Prostate gland (tissue), 2 donors: ENCODE results near the gene C1QTNF6. TPM values are rescaled to one million over a fixed set of nuclear protein-coding genes. Genes with fewer than 3 reads are reported as not detected.

Source experiments
- DNase-seq: peaks from one replicate; pipeline ENCODE4 v3.0.0-alpha.2; 2019; ENCODE audit warnings: low spot score
- H3K27ac ChIP-seq, 2 donors: fragments of 200-600 bp; sonication (generic); 2 replicates each; pipeline ENCODE4 v1.5.1; 2017 to 2019
- H3K27me3 ChIP-seq: fragments of 200-600 bp; sonication (generic); replicated peaks from 2 replicates; pipeline ENCODE4 v1.5.1; 2019; ENCODE audit not compliant: insufficient read depth
- H3K36me3 ChIP-seq, 2 donors: fragments of 200-600 bp; sonication (generic); 1 replicate in 1 of 2; 2 replicates in 1 of 2; pipeline versions ENCODE4 v1.5.1 to v1.8.1; 2017 to 2019
- H3K4me1 ChIP-seq: fragments of 200-600 bp; sonication (generic); replicated peaks from 2 replicates; pipeline ENCODE4 v1.5.1; 2019
- H3K4me3 ChIP-seq, 2 donors: fragments of 200-600 bp; sonication (generic); 2 replicates each; pipeline ENCODE4 v1.5.1; 2017 to 2019
- H3K9me3 ChIP-seq: fragments of 200-600 bp; sonication (generic); 2 replicates; pipeline ENCODE4 v1.5.1; 2017
- CTCF ChIP-seq, 4 experiments: fragments of 200-600 bp in 2 of 4; fragments of 450-650 bp in 2 of 4; sonication (generic) in 2 of 4; IDR thresholded peaks; 1 replicate in 3 of 4; 2 replicates in 1 of 4; pipeline ENCODE4 v1.5.1; 2016 to 2019; ENCODE audit warnings: antibody characterized with exemption in 4 of 4, mild to moderate bottlenecking in 2 of 4, moderate library complexity in 2 of 4
- POLR2A ChIP-seq: fragments of 450-650 bp; IDR thresholded peaks from one replicate; pipeline ENCODE4 v1.6.1; 2016; ENCODE audit warnings: antibody characterized with exemption, mild to moderate bottlenecking
- POLR2AphosphoS5 ChIP-seq: sonication (generic); formaldehyde crosslinking; IDR thresholded peaks from one replicate; pipeline ENCODE4 v1.6.1; 2017; ENCODE audit warnings: antibody characterized with exemption
- WGBS: methylation state at CpG from one replicate; pipeline ENCODE4 v1.1.5; 2018; 5-methylcytosine and 5-hydroxymethylcytosine counted together
- intact Hi-C: fragments of 100-400 bp; cut with DNase I; formaldehyde crosslinking; loops from one replicate; pipeline ENCODE4 v1.14.2; 2022
- total RNA-seq, 2 donors: library from RNA; depleted of rRNA; stranded (reverse); fragments of >200 nt; gene quantifications; one replicate each; pipeline ENCODE4 v1.1.0, GENCODE V29; 2016

Gene C1QTNF6
- total RNA-seq, 2 donors from 2014 or later = 2.1 to 9.3 TPM

- TF ChIP-seq POLR2A (no peak), CTCF (IDR thresholded peaks at IDR 0.05) (no peak), POLR2AphosphoS5 (no peak)
- no peak for DNase-seq
- intact Hi-C loops = loop anchor here (10.0 kb wide), 1 partner anchor 134 kb away; no protein-coding TSS in a partner anchor
These were observed 20.5 kb upstream of the C1QTNF6 start for GRCh38 chr22:37208401-37209139.

GRCh38 chr22:37207981-37208380 lies 19.9 kb upstream of the C1QTNF6 start:
- no peak for DNase-seq
- H3K36me3 ChIP-seq = no peaks in the 10 kb centered on the region
- intact Hi-C loops = loop anchor here (10.0 kb wide), 1 partner anchor 133 kb away; no protein-coding TSS in a partner anchor

More at GRCh38 chr22:37208401-37209139, 20.5 kb upstream of the C1QTNF6 start:
- Histone ChIP-seq H3K9me3 (no peaks in the 10 kb centered on the region), H3K27me3 (no peaks in the 10 kb centered on the region), H3K4me1 (no peaks in the 10 kb centered on the region), H3K27ac (no peak overlapping the region), H3K4me3 (no peak overlapping the region), H3K36me3 (no peaks in the 10 kb centered on the region)
- 87% methylated on average over 7 of the region's 7 CpGs for WGBS

GRCh38 chr22:37206841-37207821 lies 19.1 kb upstream of the C1QTNF6 start:
- H3K9me3 ChIP-seq = no peaks in the 10 kb centered on the region
- no peak overlapping the region for H3K4me3 ChIP-seq
- no peak overlapping the region for H3K27ac ChIP-seq
- TF ChIP-seq POLR2AphosphoS5 (no peak), CTCF (IDR thresholded peaks at IDR 0.05) (no peak), POLR2A (no peak)
- H3K27me3 ChIP-seq = no peaks in the 10 kb centered on the region
- H3K4me1 ChIP-seq = no peaks in the 10 kb centered on the region
- 95% methylated on average over 71 of the region's 71 CpGs for WGBS
- H3K36me3 ChIP-seq = no peaks in the 10 kb centered on the region
- no peak for DNase-seq
- intact Hi-C loops = loop anchor here (10.0 kb wide), 1 partner anchor 132 kb away; no protein-coding TSS in a partner anchor

More at GRCh38 chr22:37207981-37208380, 19.9 kb upstream of the C1QTNF6 start:
- no peak overlapping the region for H3K27ac ChIP-seq
- H3K4me3 ChIP-seq = no peak overlapping the region
- no peak for TF ChIP-seq POLR2AphosphoS5
- no peak for TF ChIP-seq POLR2A
- TF ChIP-seq CTCF (IDR thresholded peaks at IDR 0.05) = no peak
- no peaks in the 10 kb centered on the region for H3K4me1 ChIP-seq
- WGBS = 90% methylated on average over 7 of the region's 7 CpGs
- no peaks in the 10 kb centered on the region for H3K9me3 ChIP-seq
- H3K27me3 ChIP-seq = no peaks in the 10 kb centered on the region

- H3K36me3 ChIP-seq = no peaks in the 10 kb centered on the region
- H3K27ac ChIP-seq = no peak overlapping the region
- TF ChIP-seq CTCF (IDR thresholded peaks at IDR 0.05) = no peak
- no peak for TF ChIP-seq POLR2AphosphoS5
- no peak for TF ChIP-seq POLR2A
- H3K4me1 ChIP-seq = no peaks in the 10 kb centered on the region
- H3K27me3 ChIP-seq = no peaks in the 10 kb centered on the region
- no peak overlapping the region for H3K4me3 ChIP-seq
- intact Hi-C loops = loop anchor here (10.0 kb wide), 1 partner anchor 131 kb away; no protein-coding TSS in a partner anchor
- no peak for DNase-seq
- H3K9me3 ChIP-seq = no peaks in the 10 kb centered on the region
- WGBS = 94% methylated on average over 16 of the region's 16 CpGs
These were observed 18.2 kb upstream of the C1QTNF6 start for GRCh38 chr22:37206118-37206840.
